Measurements from ENCODE around the gene PNPLA7. TPM values are rescaled to one million over a fixed set of nuclear protein-coding genes. Genes with fewer than 3 reads are reported as not detected.

Gene PNPLA7
- 0.21 and 0.24 TPM in 2 replicates for total RNA-seq

DNA sequence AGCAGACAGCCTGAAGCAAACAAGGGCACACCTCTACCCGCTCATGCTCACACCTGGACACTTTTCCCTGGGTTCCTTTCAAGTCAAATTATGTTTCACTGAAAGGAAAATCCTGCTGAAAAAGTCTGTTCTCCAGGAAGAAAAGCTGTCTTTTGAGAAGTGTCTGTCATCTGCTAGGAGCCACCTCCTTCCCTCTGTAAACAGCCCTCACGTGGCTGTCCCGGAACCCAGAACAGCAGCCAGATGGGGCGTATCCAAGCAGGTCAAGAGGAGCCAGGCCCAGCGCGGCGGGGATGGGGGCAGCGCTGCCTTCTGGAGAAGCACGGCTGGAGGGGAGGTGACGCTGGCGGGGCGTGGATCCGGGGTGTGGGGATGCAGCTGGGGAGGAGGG lies at the start of gene PNPLA7:
Gene PNPLA7, minus strand, starts transcription at position 172 of the 391 bp plus-strand sequence. CDS start 205 bp downstream, outside the sequence.

GRCh38 chr9:137590469-137591383 lies 40.5 kb upstream of the PNPLA7 start, which contains the start of gene ZMYND19:
Gene ZMYND19, minus strand, starts transcription at chr9:137590512. Its CDS starts 249 bp downstream, at chr9:137590263.

DNA sequence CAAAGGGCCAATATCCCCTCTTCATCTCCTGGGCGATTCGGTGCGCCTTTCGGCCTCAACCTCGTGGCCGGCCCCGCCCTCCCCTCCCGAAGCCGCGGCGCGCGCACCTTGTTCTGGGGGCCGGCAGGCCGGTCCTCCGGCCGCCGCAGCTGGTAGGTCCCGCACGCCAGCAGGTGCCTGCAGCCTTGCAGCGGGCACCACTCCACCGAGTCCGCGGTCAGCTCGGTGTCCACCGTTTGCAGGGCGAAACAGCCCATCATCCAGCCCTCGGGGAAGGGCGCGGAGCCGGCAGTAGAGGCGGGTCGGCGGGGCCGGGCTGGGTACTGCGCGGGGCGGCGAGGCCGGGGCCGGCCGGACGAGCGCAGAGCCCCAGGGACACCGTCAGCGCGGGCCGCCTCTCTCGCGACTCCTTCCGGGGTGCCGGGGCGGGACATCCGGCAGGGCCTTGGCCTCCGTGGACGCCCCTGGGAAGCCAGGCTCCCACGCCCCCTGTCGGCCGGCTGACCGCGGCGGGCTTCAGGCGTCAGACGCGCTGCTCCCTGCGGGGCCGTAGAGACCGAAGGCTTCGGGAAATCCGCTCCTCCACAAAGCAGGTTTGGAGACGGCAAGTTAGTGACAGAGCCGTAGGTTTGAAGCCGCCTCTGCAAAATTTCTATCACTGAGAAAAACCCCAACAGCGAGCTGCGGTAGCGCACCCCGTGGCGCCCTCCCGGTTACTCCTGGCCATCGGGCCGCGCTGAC lies 28.5 kb upstream of the PNPLA7 start, which contains the start of gene DPH7:
Gene DPH7, minus strand, starts transcription at position 408 of the 741 bp plus-strand sequence. Its CDS starts 148 bp downstream, at position 260.

DNA sequence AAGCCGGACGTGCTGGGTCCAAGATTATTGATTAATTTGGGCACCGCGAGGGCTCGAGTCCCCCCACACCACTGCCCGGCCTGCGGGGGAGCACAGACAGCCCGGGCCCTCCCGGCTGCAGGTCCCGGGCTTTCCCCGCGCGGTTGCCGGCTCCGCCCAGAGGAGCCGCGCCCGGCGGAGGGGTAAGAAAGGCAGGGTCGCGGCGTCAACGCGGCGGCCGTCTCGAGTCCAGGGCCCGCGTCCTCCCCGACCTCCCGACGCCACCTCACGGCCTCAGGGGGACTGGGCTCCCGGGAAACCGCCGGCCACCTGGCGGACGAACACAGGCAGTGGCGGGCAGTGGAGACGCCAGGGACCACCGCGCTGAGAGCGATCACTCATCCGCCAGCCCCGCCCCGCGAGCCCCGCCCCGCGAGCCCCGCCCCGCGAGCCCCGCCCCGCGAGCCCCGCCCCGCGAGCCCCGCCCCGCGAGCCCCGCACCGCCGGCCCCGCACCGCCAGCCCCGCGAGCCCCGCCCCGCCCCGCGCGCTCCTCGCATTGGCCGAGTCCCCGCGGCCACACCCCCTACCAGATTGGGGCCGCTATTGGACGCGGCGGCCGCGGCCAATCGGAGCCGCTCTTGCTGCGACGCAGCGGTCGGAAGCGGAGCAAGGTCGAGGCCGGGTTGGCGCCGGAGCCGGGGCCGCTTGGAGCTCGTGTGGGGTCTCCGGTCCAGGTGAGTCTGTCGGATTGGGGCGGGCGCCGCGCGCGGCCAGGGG lies 1.2 kb upstream of the PNPLA7 start, which contains the start of gene MRPL41:
Gene MRPL41, plus strand, starts transcription at position 616 of the 758 bp plus-strand sequence. CDS start 203 bp downstream, outside the sequence.

GRCh38 chr9:137459152-137459600 lies 91.0 kb downstream of the PNPLA7 start, which contains the start of gene NSMF:
Gene NSMF, minus strand, starts transcription at chr9:137459334. Its CDS starts 232 bp downstream, at chr9:137459102.

GRCh38 chr9:137441289-137441934 lies 108.8 kb downstream of the PNPLA7 start, which contains the start of gene ENTPD8:
Gene ENTPD8, minus strand, starts transcription at chr9:137441357. Its CDS starts 3,072 bp downstream, at chr9:137438285.

DNA sequence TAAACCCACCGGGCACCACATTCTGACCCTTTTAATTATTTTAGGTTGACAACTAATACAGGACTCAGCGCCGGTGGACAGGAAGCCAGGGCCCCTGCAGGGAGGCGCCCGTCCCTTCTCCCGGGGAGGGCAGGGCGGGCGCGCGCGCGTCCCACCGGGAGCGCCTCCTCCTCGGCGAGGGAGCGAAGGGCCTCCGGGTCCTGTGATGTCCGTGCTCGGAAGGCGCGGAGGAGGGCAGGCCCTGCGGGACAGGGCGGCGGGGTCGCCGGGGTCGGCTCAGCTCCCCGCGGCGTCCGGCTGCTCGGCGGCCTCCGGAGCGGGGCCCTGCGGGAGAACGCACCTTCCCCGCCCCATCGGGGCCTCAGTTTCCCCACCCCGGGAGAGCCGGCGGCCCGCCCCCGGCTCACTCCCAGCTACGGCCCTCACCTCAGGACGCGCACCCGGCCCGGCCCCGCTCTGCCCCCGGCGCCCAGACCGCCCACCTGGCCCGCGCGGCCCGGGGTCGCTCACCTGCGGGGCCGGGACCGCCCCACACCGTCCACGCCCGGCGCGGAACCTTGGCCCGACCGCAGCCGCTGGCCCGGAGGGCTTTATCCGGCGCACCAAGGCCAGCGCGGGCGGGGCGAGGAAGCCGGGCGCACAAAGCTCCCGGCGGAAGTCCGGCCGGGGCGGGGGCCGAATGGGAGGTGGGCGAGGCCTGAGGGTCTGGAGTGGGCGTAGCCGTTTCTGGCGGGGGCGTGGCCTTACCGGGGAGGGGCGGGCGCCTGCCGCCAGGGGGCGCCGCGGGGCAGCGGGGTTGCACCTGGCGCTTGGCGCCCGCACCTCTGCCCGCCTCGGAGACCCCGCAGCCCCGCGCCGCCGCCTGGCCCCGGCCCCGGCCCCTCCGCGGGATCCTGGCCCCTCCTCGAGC lies 127.3 kb downstream of the PNPLA7 start, which contains the start of the genes EXD3 and NOXA1:
Gene EXD3, minus strand, starts transcription at position 559 of the 910 bp plus-strand sequence. CDS start 27,805 bp downstream, outside the sequence.
Gene NOXA1, plus strand, starts transcription at position 790 of the 910 bp plus-strand sequence. CDS start 137 bp downstream, outside the sequence.

Other genes with a start within 250 kb of the PNPLA7 start
- gene NRARP, start 248.1 kb downstream of the PNPLA7 start, total RNA-seq, result 10.0 and 15.7 TPM in 2 replicates
- gene EXD3, start 127.2 kb downstream of the PNPLA7 start, total RNA-seq, result 12.8 and 22.6 TPM in 2 replicates
- gene NOXA1, start 127.0 kb downstream of the PNPLA7 start, total RNA-seq, result 1.9 and 2.2 TPM in 2 replicates
- gene ENTPD8, start 109.0 kb downstream of the PNPLA7 start, total RNA-seq, result 0.24 TPM in 1 of 2 replicates, not detected in the other
- 23.1 and 33.0 TPM in 2 replicates for gene NSMF, start 91.1 kb downstream of the PNPLA7 start, total RNA-seq
- gene MRPL41, start 1.5 kb upstream of the PNPLA7 start, total RNA-seq, result 69.4 and 100.0 TPM in 2 replicates
- 25.1 and 28.8 TPM in 2 replicates for gene DPH7, start 28.5 kb upstream of the PNPLA7 start, total RNA-seq
- 32.0 TPM in 2 replicates for gene ZMYND19, start 40.1 kb upstream of the PNPLA7 start, total RNA-seq
- gene ARRDC1, start 55.3 kb upstream of the PNPLA7 start, total RNA-seq, result 105 and 178 TPM in 2 replicates
- gene EHMT1, start 68.6 kb upstream of the PNPLA7 start, total RNA-seq, result 50.1 and 57.1 TPM in 2 replicates

Measured in tracheal epithelial cell (primary cell).